RWPE1 (cell line): ENCODE measurements around the gene STRA6.
A peak's percentile ranks its signal among the peaks of the same experiment; 100 is the strongest.

Experiments used
- CTCF ChIA-PET: fragments of 350-600 bp; sonication (Branson Sonifier 250); formaldehyde crosslinking; extraction: SDS; loops from one replicate; lab custom pipeline; 2021; lab: Yijun Ruan, JAX
- POLR2A ChIA-PET: fragments of 400-600 bp; formaldehyde crosslinking; extraction: SDS; loops from one replicate; lab custom pipeline; 2020; ENCODE audit warnings: antibody characterized with exemption; ENCODE audit not compliant: low non-redundant PET; lab: Yijun Ruan, JAX
- DNase-seq: peaks from one replicate; pipeline ENCODE4 v3.0.0; 2012; ENCODE audit warnings: low spot score
- H3K27ac ChIP-seq: fragments of 450-650 bp; 2 replicates; pipeline ENCODE4 v1.5.1; 2017
- CTCF ChIP-seq: fragments of 450-650 bp; conservative IDR thresholded peaks from 2 replicates; pipeline ENCODE4 v1.5.1; 2017; ENCODE audit warnings: low read depth, mild to moderate bottlenecking

Gene STRA6

GRCh38 chr15:74205582-74205947 lies 3.0 kb upstream of the STRA6 start:
- ChIA-PET POLR2A (no interaction called here), CTCF (no interaction called here)
- DNase-seq = no peak
- TF ChIP-seq CTCF = no peak
- H3K27ac ChIP-seq = no peak overlapping the region

GRCh38 chr15:74203914-74204431 lies 1.4 kb upstream of the STRA6 start:
- no peak for DNase-seq
- CTCF ChIA-PET = no interaction called here
- POLR2A ChIA-PET = no interaction called here

GRCh38 chr15:74201710-74202420 lies 722 bp downstream of the STRA6 start:
- no peak for TF ChIP-seq CTCF
- DNase-seq = peak; percentile 69
- no peak overlapping the region; the same call in 1 of the 2 replicates for H3K27ac ChIP-seq
- CTCF ChIA-PET = interaction anchor here (0.6 kb wide), 2 partner anchors 139 to 261 kb away, joined by 3 read pairs; no protein-coding TSS in a partner anchor
- POLR2A ChIA-PET = no interaction called here

More at GRCh38 chr15:74203914-74204431, 1.4 kb upstream of the STRA6 start:
- TF ChIP-seq CTCF = no peak
- H3K27ac ChIP-seq = no peak overlapping the region

GRCh38 chr15:74200871-74201419 lies 1.6 kb downstream of the STRA6 start:
- ChIA-PET POLR2A (no interaction called here), CTCF (interaction anchor here (0.9 kb wide), 1 partner anchor 107 kb away, joined by 3 read pairs; no protein-coding TSS in a partner anchor)
- no peak for DNase-seq
- no peak for TF ChIP-seq CTCF
- H3K27ac ChIP-seq = peak overlapping the region; percentile 4

GRCh38 chr15:74200412-74200815 lies 2.2 kb downstream of the STRA6 start:
- H3K27ac ChIP-seq = no peak overlapping the region
- ChIA-PET POLR2A (no interaction called here), CTCF (interaction anchor here (0.7 to 0.9 kb wide), 2 partner anchors 107 to 265 kb away, joined by 3 to 4 read pairs; no protein-coding TSS in a partner anchor)
- DNase-seq = peak; percentile 84
- TF ChIP-seq CTCF = no peak

GRCh38 chr15:74199297-74199652 lies 3.3 kb downstream of the STRA6 start:
- CTCF ChIA-PET = interaction anchor here (1.6 kb wide), 1 partner anchor 10 kb away, joined by 4 read pairs; no protein-coding TSS in a partner anchor
- POLR2A ChIA-PET = no interaction called here
- no peak overlapping the region for H3K27ac ChIP-seq
- TF ChIP-seq CTCF = no peak
- no peak for DNase-seq
